HepG2 (cell line): ENCODE measurements around the gene TTC5. TPM values are rescaled to one million over a fixed set of nuclear protein-coding genes. Genes with fewer than 3 reads are reported as not detected.

Experiments
- ATF5 ChIP-seq: sonication (generic); formaldehyde crosslinking; IDR thresholded peaks from 2 replicates; pipeline ENCODE4 v1.4.0; 2020; ENCODE audit warnings: mild to moderate bottlenecking, low read depth, missing genetic modification reagents
- CAMTA2 ChIP-seq: sonication (generic); formaldehyde crosslinking; IDR thresholded peaks from 2 replicates; pipeline ENCODE4 v1.4.0; 2020; ENCODE audit warnings: mild to moderate bottlenecking, missing genetic modification reagents, borderline replicate concordance
- HMG20B ChIP-seq: conservative IDR thresholded peaks from 2 replicates; pipeline ENCODE4 v1.6.1; 2016; ENCODE audit warnings: missing genetic modification reagents, missing compliant biosample characterization
- IRF1 ChIP-seq: sonication (generic); formaldehyde crosslinking; IDR thresholded peaks from 2 replicates; pipeline ENCODE4 v1.4.0; 2020; ENCODE audit warnings: low read depth, mild to moderate bottlenecking, missing genetic modification reagents
- MNT ChIP-seq: fragments of 450-650 bp; IDR thresholded peaks from 2 replicates; pipeline ENCODE4 v1.6.1; 2016
- MXD3 ChIP-seq: IDR thresholded peaks from 2 replicates; pipeline ENCODE4 v1.6.1; 2016; ENCODE audit warnings: mild to moderate bottlenecking, missing biosample characterization, missing genetic modification reagents
- NFE2 ChIP-seq: sonication (generic); formaldehyde crosslinking; IDR thresholded peaks from 2 replicates; pipeline ENCODE4 v1.4.0; 2020; ENCODE audit warnings: missing genetic modification reagents
- PTBP1 ChIP-seq: fragments of 200-400 bp; formaldehyde crosslinking; IDR thresholded peaks from 2 replicates; pipeline ENCODE4 v1.6.1; 2018; ENCODE audit warnings: low read length, low read depth; ENCODE audit not compliant: poor library complexity, severe bottlenecking
- RAD51 ChIP-seq: fragments of 450-650 bp; IDR thresholded peaks from 2 replicates; pipeline ENCODE4 v1.6.1; 2016; ENCODE audit warnings: borderline replicate concordance
- TBX3 ChIP-seq: fragments of 450-650 bp; IDR thresholded peaks from 2 replicates; pipeline ENCODE4 v1.6.1; 2017; ENCODE audit warnings: antibody characterized with exemption, mild to moderate bottlenecking, inconsistent platforms, borderline replicate concordance
- WIZ ChIP-seq: sonication (generic); formaldehyde crosslinking; IDR thresholded peaks from 2 replicates; pipeline ENCODE4 v1.5.1; 2020; ENCODE audit warnings: mild to moderate bottlenecking, missing genetic modification reagents
- XRCC5 ChIP-seq: fragments of 200-400 bp; formaldehyde crosslinking; optimal IDR thresholded peaks from 2 replicates; pipeline ENCODE3; 2017; ENCODE audit warnings: mild to moderate bottlenecking, low read length
- ZBTB38 ChIP-seq: sonication (generic); formaldehyde crosslinking; IDR thresholded peaks from 2 replicates; pipeline ENCODE4 v1.5.1; 2020; ENCODE audit warnings: mild to moderate bottlenecking, missing genetic modification reagents
- ZNF18 ChIP-seq: sonication (generic); formaldehyde crosslinking; IDR thresholded peaks from 2 replicates; pipeline ENCODE4 v1.8.0; 2022; ENCODE audit warnings: mild to moderate bottlenecking, missing genetic modification reagents; ENCODE audit not compliant: insufficient replicate concordance
- ZNF180 ChIP-seq: sonication (generic); formaldehyde crosslinking; IDR thresholded peaks from 2 replicates; pipeline ENCODE4 v1.4.0; 2020; ENCODE audit warnings: low read depth, missing genetic modification reagents, borderline replicate concordance
- ZNF276 ChIP-seq: sonication (generic); formaldehyde crosslinking; IDR thresholded peaks from 2 replicates; pipeline ENCODE4 v1.4.0; 2020; ENCODE audit warnings: mild to moderate bottlenecking, low read depth, missing genetic modification reagents
- ZNF317 ChIP-seq: sonication (generic); formaldehyde crosslinking; IDR thresholded peaks from 2 replicates; pipeline ENCODE4 v1.5.0; 2020; ENCODE audit warnings: mild to moderate bottlenecking, missing genetic modification reagents
- ZNF549 ChIP-seq: sonication (generic); formaldehyde crosslinking; IDR thresholded peaks from 2 replicates; pipeline ENCODE4 v1.5.0; 2020; ENCODE audit warnings: missing genetic modification reagents
- ZNF639 ChIP-seq: conservative IDR thresholded peaks from 2 replicates; pipeline ENCODE4 v1.6.1; 2018; ENCODE audit warnings: missing genetic modification reagents
- ZNF768 ChIP-seq: sonication (generic); formaldehyde crosslinking; IDR thresholded peaks from 2 replicates; pipeline ENCODE4 v1.4.0; 2020; ENCODE audit warnings: missing genetic modification reagents
- ZNF772 ChIP-seq: sonication (generic); formaldehyde crosslinking; IDR thresholded peaks from 2 replicates; pipeline ENCODE4 v1.5.0; 2020; ENCODE audit warnings: mild to moderate bottlenecking, missing genetic modification reagents
- polyA plus RNA-seq, 8 experiments: library from polyadenylated mRNA; depleted of rRNA in 3 of 8; stranded (reverse) in 7 of 8; unstranded in 1 of 8; fragments of >200 nt; fragmentation: Illumina TruSeq in 4 of 8; extraction: Trizol in 4 of 8; gene quantifications; 2 replicates each; pipeline versions ENCODE4 v1.2.1 to v1.2.3, GENCODE V29; 2011 to 2016; ENCODE audit warnings: low read depth in 4 of 8, missing spikeins in 1 of 8, mixed read lengths in 1 of 8; ENCODE audit not compliant: insufficient read depth in 1 of 8
- total RNA-seq, 5 experiments: library from RNA; depleted of rRNA; stranded (reverse); fragments of >200 nt; fragmentation: Illumina TruSeq; extraction: Trizol; gene quantifications; 2 replicates each; pipeline ENCODE4 v1.2.3, GENCODE V29; 2016; ENCODE audit warnings: low read depth in 1 of 5

The TTC5 gene
- total and polyA plus RNA-seq, 2 of the 13 experiments (the other 11 are each of a cell fraction or from before 2014, with no cell fraction given), result 8.7 to 28.5 TPM

GRCh38 chr14:20305265-20306078 is at the start of gene TTC5 (continued):
- TF ChIP-seq CAMTA2 (CRISPR knock-in tag) (no peak), ZBTB38 (CRISPR knock-in tag) (peak; percentile 18; the same call in 1 of the 2 replicates), ZNF180 (CRISPR knock-in tag) (no peak), MXD3 (CRISPR knock-in tag) (no peak), HMG20B (CRISPR knock-in tag) (no peak), TBX3 (no peak), WIZ (CRISPR knock-in tag) (no peak), ZNF639 (CRISPR knock-in tag) (no peak), ZNF549 (CRISPR knock-in tag) (no peak), ZNF317 (CRISPR knock-in tag) (0 out of 2 replicates have a peak, but pooled peaks have one; percentile 28), XRCC5 (peak; percentile 97), ZNF768 (no peak), ZNF276 (CRISPR knock-in tag) (no peak), ZNF772 (no peak), ATF5 (CRISPR knock-in tag) (no peak), RAD51 (no peak), NFE2 (CRISPR knock-in tag) (no peak), PTBP1 (no peak), ZNF18 (CRISPR knock-in tag) (no peak), MNT (0 out of 2 replicates have a peak, but pooled peaks have one; percentile 24), IRF1 (CRISPR knock-in tag) (no peak)
